Kidney (tissue), 14 donors: Measurements from ENCODE around the gene WSCD1. TPM values are rescaled to one million over a fixed set of nuclear protein-coding genes. Genes with fewer than 3 reads are reported as not detected.
A peak's percentile ranks its signal among the peaks of the same experiment; 100 is the strongest.

Experiments used
- DNase-seq, 5 donors: peaks; one replicate each; pipeline ENCODE4 v3.0.0-alpha.2; 2013 to 2020
- FAIRE-seq: peaks from 2 replicates; lab custom pipeline; 2012; peaks lifted over from hg19 to GRCh38; lab: Jason Lieb, UNC
- H3K27ac ChIP-seq, 2 donors: one replicate each; pipeline ENCODE4 v1.7.0; 2013; ENCODE audit warnings: low read depth in 2 of 2, low read length in 2 of 2, inconsistent platforms in 1 of 2
- H3K27me3 ChIP-seq: one replicate; pipeline ENCODE4 v1.7.1; 2013; ENCODE audit warnings: low read length, inconsistent platforms; ENCODE audit not compliant: control insufficient read depth, insufficient read depth
- H3K36me3 ChIP-seq, 3 donors: one replicate each; pipeline versions ENCODE4 v1.7.0 to v1.7.1; 2013; ENCODE audit warnings: low read length in 3 of 3, control low read depth in 1 of 3, inconsistent platforms in 1 of 3; ENCODE audit not compliant: insufficient read depth in 3 of 3, control insufficient read depth in 2 of 3
- H3K4me1 ChIP-seq, 3 donors: one replicate each; pipeline versions ENCODE4 v1.7.0 to v1.7.1; 2013; ENCODE audit warnings: low read length in 3 of 3, inconsistent platforms in 1 of 3, low read depth in 1 of 3; ENCODE audit not compliant: control insufficient read depth in 2 of 3, insufficient read depth in 2 of 3
- H3K4me3 ChIP-seq, 3 donors: one replicate each; pipeline versions ENCODE4 v1.7.0 to v1.8.1; 2013; ENCODE audit warnings: low read length in 3 of 3, control low read depth in 1 of 3, inconsistent platforms in 1 of 3
- H3K9ac ChIP-seq, 3 donors: one replicate each; pipeline versions ENCODE4 v1.7.0 to v1.7.1; 2013; ENCODE audit warnings: low read length in 3 of 3, control low read depth in 1 of 3, inconsistent platforms in 1 of 3
- H3K9me3 ChIP-seq, 3 donors: one replicate each; pipeline versions ENCODE4 v1.7.0 to v1.7.1; 2013; ENCODE audit warnings: low read length in 3 of 3, control low read depth in 1 of 3, inconsistent platforms in 1 of 3; ENCODE audit not compliant: control insufficient read depth in 2 of 3, insufficient read depth in 1 of 3
- CTCF ChIP-seq: IDR thresholded peaks from 3 replicates; pipeline ENCODE4 v1.5.1; 2012; ENCODE audit warnings: mild to moderate bottlenecking, moderate library complexity, borderline replicate concordance; ENCODE audit not compliant: insufficient read depth; ENCODE audit errors: extremely low read depth
- intact Hi-C: fragments of 100-400 bp; cut with DNase I; formaldehyde crosslinking; loops from one replicate; pipeline ENCODE4 v1.11.1; 2022
- polyA plus RNA-seq: library from polyadenylated mRNA; stranded (reverse); fragments of 350-450 nt; fragmentation: Illumina TruSeq; extraction: RNeasy Lipid Tissue Mini Kit (QIAGEN cat#74804); gene quantifications from one replicate; pipeline ENCODE4 v1.2.3, GENCODE V29; 2014; ENCODE audit warnings: low read depth, low replicate concordance; ENCODE audit not compliant: insufficient read depth
- total RNA-seq: library from RNA; stranded (reverse); fragmentation: NEBNext Ultra II Directional; extraction: Animal tissue kit (Norgen Biotek cat#: 25700); gene quantifications from one replicate; pipeline ENCODE4 v1.2.1, GENCODE V29; 2021
- donor health status: control.
- donor health status: control.
- donor health status: control.
- donor health status: control.
- donor health status: control.
- donor health status: DM: yes; HTN: yes; CAD: no.
- donor health status: Normal renal cell carcinoma (clear cell type).

WSCD1 gene
- total and polyA plus RNA-seq, 2 donors from 2014 or later: 5.4 to 14.5 TPM

GRCh38 chr17:6070913-6071511 lies 833 bp downstream of the WSCD1 start:
- Histone ChIP-seq H3K27ac (no peak overlapping the region), H3K4me3 (peak overlapping the region; percentile 71 to 76 (median 75)), H3K27me3 (peaks cover 5% of the 10 kb centered on the region), H3K9ac (peak overlapping the region; percentile 10 to 55 (median 44)), H3K9me3 (no peaks in the 10 kb centered on the region), H3K36me3 (no peaks in the 10 kb centered on the region), H3K4me1 (peaks cover 0 to 13% (median 0%) of the 10 kb centered on the region in 3 donors)
- DNase-seq (peak; percentile 55 to 75 (median 61)), FAIRE-seq (no peak)
- intact Hi-C loops: loop anchor here (10.0 kb wide), 1 partner anchor 74 kb away; no protein-coding TSS in a partner anchor
- TF ChIP-seq CTCF: no peak

- H3K4me3 ChIP-seq: peak overlapping the region in 2 of 3 donors; percentile 75 to 76
- peaks cover 0 to 13% (median 0%) of the 10 kb centered on the region in 3 donors for H3K4me1 ChIP-seq
- H3K27me3 ChIP-seq: peaks cover 5% of the 10 kb centered on the region
- intact Hi-C loops: loop anchor here (10.0 kb wide), 1 partner anchor 73 kb away; no protein-coding TSS in a partner anchor
- no peaks in the 10 kb centered on the region for H3K36me3 ChIP-seq
- FAIRE-seq (no peak), DNase-seq (peak in 1 of 5 donors; percentile 35)
- TF ChIP-seq CTCF: no peak
- H3K9me3 ChIP-seq: no peaks in the 10 kb centered on the region
- no peak overlapping the region for H3K27ac ChIP-seq
- H3K9ac ChIP-seq: peak overlapping the region in 1 of 3 donors; percentile 10
Observed at GRCh38 chr17:6071528-6072065, 1.4 kb downstream of the WSCD1 start.

GRCh38 chr17:6072157-6072556 lies 2.0 kb downstream of the WSCD1 start:
- no peak for TF ChIP-seq CTCF
- Histone ChIP-seq H3K9ac (no peak overlapping the region), H3K36me3 (no peaks in the 10 kb centered on the region), H3K27ac (no peak overlapping the region), H3K4me3 (no peak overlapping the region), H3K4me1 (peaks cover 0 to 13% (median 0%) of the 10 kb centered on the region in 3 donors), H3K9me3 (no peaks in the 10 kb centered on the region), H3K27me3 (peaks cover 5% of the 10 kb centered on the region)
- FAIRE-seq (no peak), DNase-seq (no peak)
- intact Hi-C loops: loop anchor here (10.0 kb wide), 1 partner anchor 73 kb away; no protein-coding TSS in a partner anchor
